Left colon (tissue), 2 donors: ENCODE measurements around the gene FBXW4. TPM values are rescaled to one million over a fixed set of nuclear protein-coding genes. Genes with fewer than 3 reads are reported as not detected.

Source experiments
- ATAC-seq: fragments of 200-7000 bp; cut with Tn5 transposase; one replicate; pipeline ENCODE4 v1.9.1; 2020; ENCODE audit warnings: mild to moderate bottlenecking, moderate library complexity
- DNase-seq, 2 donors: peaks; one replicate each; pipeline ENCODE4 v3.0.0-alpha.2; 2020
- intact Hi-C, 2 donors: fragments of 100-400 bp; cut with DNase I in 1 of 2; cut with micrococcal nuclease in 1 of 2; formaldehyde crosslinking; loops; one replicate each; pipeline versions ENCODE4 v1.11.2 to v1.14.0; 2022; cut with DNase I, micrococcal nuclease
- total RNA-seq, 2 donors: library from RNA; stranded (reverse); fragmentation: NEBNext Ultra II Directional; extraction: Animal tissue kit (Norgen Biotek cat#: 25700); gene quantifications; one replicate each; pipeline ENCODE4 v1.2.1, GENCODE V29; 2021
- donor health status: DM: no; HTN: no; CAD: no.
- donor health status: DM: yes; HTN: yes; CAD: no.

Gene FBXW4
- total RNA-seq, 2 donors from 2014 or later: 57.3 to 57.5 TPM

DNA sequence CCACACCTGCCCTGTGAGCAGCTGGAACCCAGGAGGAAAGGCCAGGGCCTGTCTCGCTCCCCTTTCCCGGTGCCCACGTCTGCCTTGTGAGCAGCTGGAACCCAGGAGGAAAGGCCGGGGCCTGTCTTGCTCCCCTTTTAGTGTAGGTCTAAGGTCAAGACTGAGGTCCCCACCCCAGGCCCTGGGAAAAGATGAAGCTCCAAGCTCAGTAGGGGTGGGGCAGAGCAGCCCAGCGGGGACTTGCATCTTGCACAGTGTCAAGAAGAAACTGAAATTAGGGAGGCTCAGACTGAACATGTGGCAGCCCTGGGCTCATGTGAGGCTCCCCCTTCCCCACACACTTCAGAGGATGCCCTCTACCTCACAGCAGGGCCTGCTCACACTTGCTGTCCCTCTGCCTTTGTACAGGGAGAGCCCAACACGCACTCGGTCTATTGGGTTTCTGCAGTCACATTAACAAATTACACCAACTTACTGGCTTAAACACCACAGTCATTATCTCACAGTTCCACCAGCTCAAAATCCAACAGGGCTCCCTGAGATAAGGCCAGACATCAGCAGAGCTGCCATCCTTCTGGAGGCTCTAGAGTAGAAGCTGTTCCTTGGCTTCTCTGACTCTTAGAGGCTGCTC lies 119.3 kb downstream of the FBXW4 start:
- ATAC-seq (no peak), DNase-seq (no peak)
- intact Hi-C loops: no loop called here

DNA sequence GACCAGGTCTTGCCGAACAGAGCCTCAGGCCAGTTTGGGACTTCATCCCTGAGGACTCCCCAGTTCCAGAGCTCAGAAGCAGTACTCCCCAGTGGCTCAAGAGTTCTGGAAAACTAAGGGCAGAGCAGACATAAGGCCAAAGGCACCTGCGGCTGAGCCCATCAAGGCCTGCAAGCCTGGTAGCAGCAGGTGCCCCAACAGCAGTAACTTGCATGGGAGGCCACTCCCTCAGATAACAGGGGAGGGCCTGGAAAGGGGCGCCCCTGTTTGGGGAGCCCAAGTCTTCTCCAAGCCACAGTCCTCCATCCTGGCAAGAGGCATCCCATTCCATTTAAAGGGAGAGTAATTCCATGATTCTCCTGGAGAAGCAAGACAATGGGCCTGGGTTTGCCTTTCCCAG lies 119.9 kb downstream of the FBXW4 start:
- intact Hi-C loops: no loop called here
- DNase-seq (no peak), ATAC-seq (no peak)

DNA sequence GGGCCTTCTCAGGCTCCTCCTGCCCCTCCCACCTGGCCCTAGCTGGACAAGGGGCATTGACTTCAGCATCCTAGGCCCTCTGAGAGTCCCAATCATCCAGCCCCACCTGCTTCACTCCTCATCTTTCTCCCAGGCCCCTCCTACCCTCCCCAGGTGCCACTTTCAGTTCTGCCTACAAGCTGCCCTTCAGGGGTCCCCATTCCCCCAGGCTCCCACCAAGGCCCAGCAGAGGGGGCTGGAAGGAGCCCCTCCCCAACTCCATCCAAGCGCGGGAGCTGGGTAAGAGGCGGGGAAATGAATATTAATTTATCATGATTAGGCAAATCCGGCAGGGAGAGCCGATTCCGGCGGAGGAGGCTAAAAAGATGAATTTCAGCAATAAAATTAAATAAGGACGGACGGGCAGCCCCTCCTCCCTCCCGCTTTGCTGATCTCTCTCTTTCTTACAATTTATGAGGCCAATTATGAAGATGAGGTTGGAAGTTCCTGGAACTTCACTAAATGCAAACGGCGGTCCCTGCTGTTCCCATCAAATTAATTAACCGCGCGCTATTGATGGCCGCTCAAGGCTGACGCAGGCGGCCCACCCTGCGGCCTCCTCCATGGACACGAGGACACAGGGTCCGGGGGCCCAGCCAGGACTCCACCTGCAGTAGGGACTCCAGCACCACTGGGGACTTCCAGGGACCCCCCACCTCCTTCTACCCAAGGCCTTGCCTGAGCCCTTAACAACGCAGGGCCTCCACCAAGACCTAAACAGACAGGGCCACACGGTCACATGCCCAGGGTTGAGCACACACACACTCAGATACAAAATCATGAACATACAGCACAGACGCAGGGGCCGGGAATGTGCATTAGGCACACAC lies 120.9 kb downstream of the FBXW4 start:
- DNase-seq: no peak
- no peak for ATAC-seq
- intact Hi-C loops: loop anchor here (5.0 kb wide), 1 partner anchor 362 kb away; no protein-coding TSS in a partner anchor

DNA sequence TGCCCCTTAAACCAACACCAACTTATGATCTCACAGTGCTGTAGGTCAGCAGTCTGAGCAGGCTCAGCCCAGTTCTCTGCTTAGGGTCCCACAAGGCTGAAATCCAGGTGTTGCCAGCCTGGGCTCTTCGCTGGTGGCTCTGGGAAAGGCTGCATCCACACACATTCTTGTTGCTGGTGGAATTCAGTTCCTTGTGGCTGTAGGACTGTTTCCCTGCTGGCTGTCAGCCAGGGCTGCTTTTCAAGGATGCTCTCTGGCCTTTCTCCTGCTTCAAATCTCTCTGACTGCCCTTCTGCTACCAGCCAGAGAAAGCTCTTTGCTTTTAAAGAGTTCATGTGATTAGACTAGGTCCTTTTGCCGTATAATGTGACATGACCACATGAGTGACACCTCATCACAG lies 122.2 kb downstream of the FBXW4 start:
- DNase-seq (no peak), ATAC-seq (no peak)
- intact Hi-C loops: loop anchor here (5.0 kb wide), 1 partner anchor 360 kb away; no protein-coding TSS in a partner anchor

DNA sequence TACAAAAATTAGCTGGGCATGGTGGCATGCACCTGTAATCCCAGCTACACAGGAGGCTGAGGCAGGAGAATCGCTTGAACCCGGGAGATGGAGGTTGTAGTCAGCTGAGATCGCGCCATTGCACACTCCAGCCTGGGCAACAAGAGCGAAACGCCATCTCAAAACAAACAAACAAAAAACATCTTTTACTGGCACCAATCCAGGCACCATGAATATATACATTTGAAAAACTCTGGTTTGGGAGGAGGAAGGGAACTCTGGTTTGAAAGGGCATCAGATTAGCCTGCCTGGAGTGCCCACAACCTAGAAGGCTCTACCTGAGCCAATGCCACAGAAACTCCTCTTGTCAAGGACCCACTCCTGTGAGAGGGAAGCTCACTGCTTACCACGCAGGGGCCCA lies 122.8 kb downstream of the FBXW4 start:
- intact Hi-C loops: loop anchor here (5.0 kb wide), 1 partner anchor 360 kb away; no protein-coding TSS in a partner anchor
- ATAC-seq: no peak

DNA sequence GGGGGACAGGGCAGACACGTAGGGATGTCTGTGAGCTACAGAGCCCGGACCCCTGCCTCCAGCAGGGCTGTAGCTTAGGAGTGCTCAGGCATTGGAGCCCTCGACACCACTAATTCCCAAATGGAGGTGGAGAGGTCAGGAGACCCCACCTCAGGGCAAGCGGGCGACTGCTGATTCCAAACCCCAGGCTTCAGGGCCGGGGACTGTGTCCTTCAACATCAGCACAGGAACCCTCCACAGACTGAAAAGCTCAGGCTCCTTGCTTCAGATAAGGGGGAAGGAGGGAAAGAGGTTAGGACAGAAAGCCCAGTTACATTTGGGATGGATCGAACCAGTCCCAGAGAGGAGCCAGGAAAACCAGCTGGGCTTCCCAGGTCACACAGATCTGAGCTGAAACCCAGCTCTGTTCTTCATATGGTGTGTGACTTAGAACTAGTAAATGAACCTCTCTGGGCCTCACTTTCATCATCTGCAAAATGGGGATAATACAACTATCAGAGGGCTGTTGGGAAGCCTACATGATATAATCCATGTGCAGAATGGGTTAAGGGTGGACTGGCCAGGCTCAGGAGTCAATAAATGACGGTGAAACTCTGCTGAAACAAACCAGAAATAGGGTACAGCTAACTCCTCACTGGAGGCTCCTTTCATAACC lies 123.6 kb downstream of the FBXW4 start:
- no peak for ATAC-seq
- DNase-seq: no peak
- intact Hi-C loops: loop anchor here (5.0 kb wide), 1 partner anchor 359 kb away; no protein-coding TSS in a partner anchor

More for the DNA sequence above, 122.8 kb downstream of the FBXW4 start:
- no peak for DNase-seq

DNA sequence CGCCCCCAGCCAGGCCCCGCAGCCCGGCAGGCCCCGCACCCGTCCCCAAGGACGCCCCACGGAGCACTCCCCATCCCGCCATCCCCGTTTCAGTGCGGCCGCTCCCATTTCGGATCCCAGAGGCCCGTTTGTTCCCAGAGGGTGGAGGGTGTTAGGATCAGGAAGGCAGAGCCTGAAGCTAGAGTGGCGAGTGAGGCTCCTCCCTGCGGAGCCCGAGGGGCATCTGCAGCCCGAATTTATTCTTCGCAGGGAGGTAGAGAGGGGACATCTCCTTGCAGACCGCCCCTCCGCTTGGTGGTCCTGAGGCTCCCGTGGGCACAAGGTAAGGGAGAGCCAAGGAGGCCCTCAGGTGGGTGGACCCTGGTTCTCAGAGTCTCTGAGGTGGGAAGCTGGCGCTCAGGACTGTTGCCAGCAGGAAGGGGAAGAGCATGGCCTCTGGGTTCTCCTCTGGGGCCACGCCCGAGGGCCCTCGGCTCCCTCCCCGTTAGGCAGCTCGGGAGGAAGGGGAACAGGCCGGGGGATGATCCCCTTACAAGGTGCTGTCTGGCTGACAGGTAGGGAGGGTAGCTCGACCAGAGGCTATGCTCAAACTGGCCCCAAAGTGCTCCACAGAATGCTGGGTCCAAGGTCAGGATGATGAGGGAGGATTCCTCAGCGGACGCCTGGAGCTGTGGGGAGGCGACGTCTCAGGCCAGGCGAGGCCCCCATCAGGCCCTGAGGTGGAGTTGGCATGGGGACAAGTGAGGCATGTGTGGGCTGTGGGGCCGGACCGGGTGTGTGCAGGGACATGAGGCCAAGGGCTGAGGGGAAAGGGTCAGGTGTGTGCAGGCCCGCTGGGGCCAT lies 124.3 kb downstream of the FBXW4 start:
- intact Hi-C loops: loop anchor here (5.0 kb wide), 1 partner anchor 358 kb away; no protein-coding TSS in a partner anchor
- ATAC-seq: peak; percentile 40
- DNase-seq: peak in 1 of 2 donors; percentile 36

DNA sequence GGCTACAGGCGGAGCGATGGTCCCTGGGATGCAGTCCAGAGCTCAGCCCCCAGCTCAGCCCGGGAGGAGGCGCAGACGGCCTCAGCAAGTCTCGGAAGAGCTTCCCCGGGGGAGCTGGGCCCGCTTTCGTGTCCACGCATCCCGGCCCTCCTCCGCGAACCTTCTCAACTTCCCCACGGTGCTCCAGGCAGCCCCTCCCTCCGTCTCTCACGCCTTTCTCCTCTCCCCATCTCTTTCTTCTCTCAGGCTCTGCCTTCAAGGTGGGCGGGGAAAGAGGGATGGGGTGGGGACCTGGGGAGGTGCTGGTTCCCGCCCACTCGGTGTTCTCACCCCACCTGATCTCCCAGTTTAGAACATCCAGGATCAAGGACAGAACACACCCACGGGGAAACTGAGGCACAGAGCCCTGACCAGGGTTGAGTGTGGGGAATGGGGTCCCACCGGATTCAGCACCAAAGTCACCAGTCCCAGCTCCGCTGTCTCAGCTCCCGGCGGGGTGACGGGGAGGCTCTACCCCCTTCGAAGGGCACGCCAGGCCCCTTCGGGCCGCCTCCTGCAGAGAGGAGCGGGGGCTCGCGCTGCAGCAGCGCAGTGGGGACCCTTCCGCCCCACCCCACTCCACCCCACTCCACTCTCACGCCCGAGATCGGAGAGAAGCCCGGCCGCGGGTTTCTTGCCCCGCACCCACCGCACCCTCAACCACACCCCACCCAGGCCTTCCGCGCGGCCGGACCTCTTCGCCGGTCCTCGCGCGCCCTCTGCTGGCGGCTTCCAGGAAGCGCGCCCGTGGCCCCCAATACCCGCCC lies 125.1 kb downstream of the FBXW4 start:
- intact Hi-C loops: loop anchor here (5.0 kb wide), 1 partner anchor 358 kb away; no protein-coding TSS in a partner anchor
- DNase-seq (peak; percentile 68 to 91), ATAC-seq (peak; percentile 92)

DNA sequence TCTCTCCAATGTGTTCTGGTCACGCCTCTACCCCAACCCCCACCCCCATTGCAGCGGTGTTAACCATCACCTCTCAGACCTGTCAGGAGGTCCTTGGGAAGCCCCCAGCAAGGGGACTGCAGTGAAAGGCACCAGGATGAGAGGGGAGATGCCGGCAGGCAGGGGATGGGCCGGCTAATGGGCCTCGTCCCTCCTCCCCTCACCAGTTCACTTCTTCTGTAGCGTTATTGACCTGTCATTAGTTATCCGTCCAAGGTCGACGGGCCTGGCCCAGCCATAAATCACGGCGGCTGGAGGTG lies 125.7 kb downstream of the FBXW4 start:
- ATAC-seq: no peak
- intact Hi-C loops: no loop called here
- no peak for DNase-seq

DNA sequence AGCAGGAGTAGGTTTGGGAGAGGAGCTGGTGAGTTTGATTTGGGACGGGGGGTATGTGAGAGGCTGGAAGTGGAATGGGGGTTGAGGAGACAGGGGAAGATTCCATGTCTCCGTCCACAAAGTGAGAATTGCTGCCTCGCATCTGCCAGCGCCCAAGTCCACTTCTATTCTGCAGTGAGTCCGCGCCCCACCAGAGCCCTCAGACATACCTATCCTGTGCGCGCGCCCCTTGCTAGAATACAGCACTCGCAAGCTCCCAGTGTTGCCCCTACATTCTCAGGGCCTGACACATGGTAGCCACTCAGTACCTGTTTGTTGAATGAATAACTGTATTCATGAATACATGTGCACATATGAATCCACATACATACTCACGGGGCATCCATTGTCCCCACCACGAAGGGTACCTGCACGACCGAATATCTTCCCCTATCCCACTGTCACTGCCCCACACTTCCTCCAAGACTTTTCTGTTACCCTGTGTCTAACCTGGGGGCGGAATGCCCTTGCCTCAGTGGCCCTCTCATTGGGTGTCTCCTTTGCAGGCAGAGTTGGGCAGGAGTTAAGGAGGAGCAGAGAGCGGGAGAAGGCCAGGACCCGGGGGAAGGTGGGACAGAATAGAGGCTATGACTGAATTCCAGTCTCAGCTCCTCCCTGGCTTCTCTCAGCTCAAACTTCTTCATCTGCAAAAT lies 126.8 kb downstream of the FBXW4 start:
- DNase-seq (no peak), ATAC-seq (no peak)
- intact Hi-C loops: no loop called here

DNA sequence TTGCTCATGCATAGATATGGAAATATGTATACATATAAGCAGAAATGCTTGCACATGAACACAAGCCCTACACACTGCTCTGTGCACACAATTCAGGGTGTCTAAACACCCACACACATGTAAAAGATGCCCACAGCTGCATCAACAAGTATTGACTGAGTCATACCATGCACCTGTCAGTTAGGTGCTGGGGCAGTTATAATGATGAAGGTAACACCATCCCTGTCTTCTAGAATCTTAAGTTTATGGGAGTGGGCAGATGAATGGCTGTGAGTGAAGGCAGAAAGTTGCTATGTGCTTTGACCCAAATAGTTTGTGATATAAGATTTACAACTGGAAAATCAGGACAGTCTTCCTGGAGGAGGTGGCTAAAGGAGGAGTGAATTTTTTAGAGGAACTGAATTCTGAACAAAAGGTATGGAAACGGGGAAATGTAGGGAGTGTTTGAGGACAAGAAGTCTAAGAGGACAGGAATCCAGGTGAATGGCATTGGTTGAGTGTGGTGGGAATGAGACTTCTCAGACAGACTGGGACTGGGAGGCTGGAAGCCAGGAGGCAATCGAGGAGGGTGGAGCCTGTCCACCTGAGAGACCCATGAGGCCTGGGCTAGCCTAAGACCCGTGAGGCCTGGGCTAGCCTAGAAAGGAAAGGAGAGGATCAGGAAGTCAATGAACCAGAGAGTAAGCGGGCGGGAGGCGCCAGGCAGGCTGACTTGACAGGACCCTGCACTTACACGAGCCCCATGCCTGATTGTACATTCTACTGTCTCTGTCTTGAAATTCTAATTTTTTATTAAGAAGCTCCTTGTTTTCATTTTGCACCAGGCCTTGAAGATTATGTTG lies 127.6 kb downstream of the FBXW4 start:
- no peak for DNase-seq
- intact Hi-C loops: no loop called here
- ATAC-seq: no peak

DNA sequence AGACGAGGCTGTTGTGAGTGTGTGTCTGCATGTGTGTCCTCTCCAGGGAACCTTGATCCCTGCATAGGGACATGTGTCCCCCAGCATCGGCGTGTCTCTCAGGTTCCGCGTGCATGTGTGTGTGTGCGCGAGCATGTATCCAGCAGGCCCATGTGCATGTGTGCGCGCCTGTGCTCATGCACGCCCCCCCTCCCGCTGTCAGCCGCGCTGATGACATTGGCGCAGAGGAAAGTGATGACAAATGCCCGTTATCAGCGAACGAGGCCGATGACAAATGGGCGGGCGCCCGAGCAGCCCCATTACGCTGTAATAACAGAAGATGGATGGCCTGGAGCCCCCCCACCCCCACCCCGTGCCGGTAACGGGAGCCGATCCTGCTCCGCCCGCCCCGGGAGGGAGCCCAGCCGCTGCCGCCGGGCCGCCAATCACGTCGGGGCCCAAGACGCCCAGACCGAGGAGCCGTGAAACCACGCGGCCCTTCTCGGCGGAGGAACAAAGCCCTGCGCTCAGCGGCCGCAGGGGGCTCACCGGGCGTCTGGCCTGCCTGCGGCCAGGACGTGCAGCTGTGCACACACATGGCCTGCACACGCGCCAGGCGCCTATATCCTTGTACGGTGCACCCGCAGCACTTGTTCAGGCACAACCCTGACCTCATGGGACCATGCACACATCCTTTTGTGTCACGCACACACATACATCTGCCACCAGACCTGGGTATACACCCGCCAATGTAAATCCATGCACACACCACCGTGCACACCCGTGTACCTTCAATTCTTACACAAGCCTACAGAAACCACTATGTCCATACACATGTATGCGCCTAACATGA lies 128.4 kb downstream of the FBXW4 start:
- DNase-seq (no peak), ATAC-seq (no peak)
- intact Hi-C loops: no loop called here

DNA sequence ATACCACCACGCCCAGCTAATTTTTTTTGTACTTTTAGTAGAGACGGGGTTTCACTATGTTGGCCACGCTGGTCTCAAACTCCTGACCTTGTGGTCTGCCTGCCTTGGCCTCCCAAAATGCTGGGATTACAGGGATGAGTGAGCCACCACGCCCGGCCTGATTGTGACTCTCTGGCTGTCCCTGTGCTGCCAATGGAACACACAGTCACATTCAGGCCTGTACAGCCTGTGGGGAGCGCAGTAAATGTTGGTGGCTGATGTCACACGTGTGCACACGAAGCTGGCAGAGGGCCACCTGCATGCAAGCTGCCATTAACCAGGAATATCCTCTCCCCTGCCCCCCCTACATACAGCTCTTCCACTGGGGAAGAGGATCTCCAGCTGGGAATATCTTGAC lies 129.0 kb downstream of the FBXW4 start:
- DNase-seq (no peak), ATAC-seq (no peak)
- intact Hi-C loops: no loop called here

DNA sequence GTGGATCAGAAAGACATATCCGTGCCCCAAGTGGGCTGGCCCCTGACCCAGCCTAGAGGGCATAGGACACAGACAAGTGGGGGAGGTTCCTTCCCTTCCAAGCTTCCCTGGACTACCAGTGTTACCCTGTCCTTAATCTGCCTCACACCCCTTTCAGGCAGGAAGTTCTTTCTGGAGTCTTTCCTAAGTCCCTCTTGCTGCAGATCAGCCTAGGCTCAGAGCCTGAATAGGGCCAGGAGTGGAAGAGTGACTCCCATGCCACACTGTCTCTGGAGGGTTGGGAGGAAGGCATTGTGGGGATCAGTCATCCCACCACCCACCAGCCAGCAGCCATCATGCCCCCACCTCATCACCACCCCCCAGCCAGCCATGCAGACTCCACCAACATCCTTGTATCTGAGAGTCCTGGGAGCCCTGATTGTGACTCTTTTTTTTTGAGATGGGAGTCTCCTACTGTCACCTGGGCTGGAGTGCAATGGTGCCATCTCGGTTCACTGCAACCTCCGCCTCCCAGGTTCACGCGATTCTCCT lies 129.5 kb downstream of the FBXW4 start:
- DNase-seq (no peak), ATAC-seq (no peak)
- intact Hi-C loops: no loop called here

DNA sequence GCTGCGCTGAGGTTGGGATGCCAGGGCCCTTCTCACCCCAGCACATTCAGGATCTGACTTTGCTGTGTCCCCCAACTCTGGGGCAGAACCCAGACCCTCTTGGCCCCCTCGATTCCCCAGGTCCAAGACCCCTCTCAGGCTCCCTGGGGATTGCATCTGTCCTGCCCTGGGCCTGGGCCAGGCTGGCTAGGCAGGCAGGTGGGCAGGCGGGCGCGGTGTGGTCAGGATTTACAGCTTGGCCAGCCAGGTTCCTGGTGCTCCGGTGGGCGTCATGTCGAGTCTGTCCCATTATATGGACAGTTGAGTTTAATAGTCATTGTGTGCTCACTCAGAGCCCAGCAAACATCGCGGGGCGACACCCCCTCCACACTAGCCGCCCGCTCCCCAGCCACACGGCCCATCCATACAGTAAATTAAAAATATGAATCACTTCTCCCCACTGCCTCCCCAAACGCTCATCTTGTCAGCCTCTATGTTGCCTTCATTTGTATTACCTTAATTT lies 130.4 kb downstream of the FBXW4 start:
- intact Hi-C loops: no loop called here
- DNase-seq (no peak), ATAC-seq (no peak)
